HG03521 (cell line): ENCODE data around the gene DNAJC18.
"Not testable (repeated sequence)": the region's sequence is repeated elsewhere in the genome, so short reads cannot be mapped to it uniquely, and the experiment has no call there.

ENCODE experiments used
- ATAC-seq: cut with Tn5 transposase; IDR thresholded peaks from one replicate; pipeline ENCODE4 v1.9.1; 2021; ENCODE audit warnings: mild to moderate bottlenecking, moderate library complexity; ENCODE audit not compliant: unreplicated experiment

The DNAJC18 gene

GRCh38 chr5:139389701-139390638 lies 49.4 kb downstream of the DNAJC18 start, which contains the start of gene MZB1:
Gene MZB1 (minus strand): TSS chr5:139389913. CDS start chr5:139389856, 57 bp downstream.
- ATAC-seq, result peak; percentile 38

- ATAC-seq, result no peak
Observed at GRCh38 chr5:139388198-139388821, 51.0 kb downstream of the DNAJC18 start.

GRCh38 chr5:139387611-139388197 lies 51.6 kb downstream of the DNAJC18 start:
- ATAC-seq, result no peak

- not testable (repeated sequence) for ATAC-seq
Observed at GRCh38 chr5:139386956-139387355, 52.4 kb downstream of the DNAJC18 start.

GRCh38 chr5:139386050-139386438 lies 53.3 kb downstream of the DNAJC18 start:
- ATAC-seq, result no peak

GRCh38 chr5:139385061-139386049 lies 54.0 kb downstream of the DNAJC18 start:
- no peak for ATAC-seq

GRCh38 chr5:139384591-139385051 lies 54.7 kb downstream of the DNAJC18 start:
- no peak for ATAC-seq

- ATAC-seq, result no peak
Observed at GRCh38 chr5:139383993-139384590, 55.2 kb downstream of the DNAJC18 start.

- ATAC-seq, result no peak
Observed at GRCh38 chr5:139383275-139383992, 55.9 kb downstream of the DNAJC18 start, which contains the start of gene SLC23A1. Gene SLC23A1 (minus strand): TSS chr5:139383297. CDS start chr5:139383253, 44 bp downstream.

GRCh38 chr5:139382807-139383206 lies 56.5 kb downstream of the DNAJC18 start:
- no peak for ATAC-seq

- ATAC-seq, result no peak
Observed at GRCh38 chr5:139381837-139382761, 57.2 kb downstream of the DNAJC18 start.

- ATAC-seq, result no peak
Observed at GRCh38 chr5:139379626-139380449, 59.5 kb downstream of the DNAJC18 start.

- no peak for ATAC-seq
Observed at GRCh38 chr5:139378941-139379361, 60.4 kb downstream of the DNAJC18 start.

GRCh38 chr5:139378101-139378825 lies 61.1 kb downstream of the DNAJC18 start:
- no peak for ATAC-seq

- ATAC-seq, result no peak
Observed at GRCh38 chr5:139377226-139377625, 62.1 kb downstream of the DNAJC18 start.

GRCh38 chr5:139376364-139376763 lies 63.0 kb downstream of the DNAJC18 start:
- ATAC-seq, result no peak
